Measurements from ENCODE around the gene COMMD1.
"Not testable (repeated sequence)": the region's sequence is repeated elsewhere in the genome, so short reads cannot be mapped to it uniquely, and the experiment has no call there.

DNA sequence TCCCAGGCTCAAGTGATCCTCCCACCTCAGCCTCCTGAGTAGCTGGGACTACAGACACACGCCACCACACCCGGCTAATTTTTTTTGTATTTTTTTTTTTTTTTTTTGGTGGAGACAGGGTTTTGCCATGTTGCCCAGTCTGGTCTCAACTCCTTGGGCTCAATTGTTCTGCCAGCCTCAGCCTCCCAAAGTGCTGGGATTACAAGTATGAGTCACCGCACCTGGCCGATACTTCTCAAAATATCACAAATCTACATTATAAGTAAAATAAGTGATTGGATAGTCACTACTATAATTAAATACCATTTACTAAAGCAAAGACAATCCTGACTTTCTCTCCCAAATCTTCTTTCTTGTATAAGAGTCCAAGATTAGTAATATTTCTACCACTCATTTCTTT is 26.1 kb upstream of the COMMD1 start:
- TF ChIP-seq, protein P1, sequence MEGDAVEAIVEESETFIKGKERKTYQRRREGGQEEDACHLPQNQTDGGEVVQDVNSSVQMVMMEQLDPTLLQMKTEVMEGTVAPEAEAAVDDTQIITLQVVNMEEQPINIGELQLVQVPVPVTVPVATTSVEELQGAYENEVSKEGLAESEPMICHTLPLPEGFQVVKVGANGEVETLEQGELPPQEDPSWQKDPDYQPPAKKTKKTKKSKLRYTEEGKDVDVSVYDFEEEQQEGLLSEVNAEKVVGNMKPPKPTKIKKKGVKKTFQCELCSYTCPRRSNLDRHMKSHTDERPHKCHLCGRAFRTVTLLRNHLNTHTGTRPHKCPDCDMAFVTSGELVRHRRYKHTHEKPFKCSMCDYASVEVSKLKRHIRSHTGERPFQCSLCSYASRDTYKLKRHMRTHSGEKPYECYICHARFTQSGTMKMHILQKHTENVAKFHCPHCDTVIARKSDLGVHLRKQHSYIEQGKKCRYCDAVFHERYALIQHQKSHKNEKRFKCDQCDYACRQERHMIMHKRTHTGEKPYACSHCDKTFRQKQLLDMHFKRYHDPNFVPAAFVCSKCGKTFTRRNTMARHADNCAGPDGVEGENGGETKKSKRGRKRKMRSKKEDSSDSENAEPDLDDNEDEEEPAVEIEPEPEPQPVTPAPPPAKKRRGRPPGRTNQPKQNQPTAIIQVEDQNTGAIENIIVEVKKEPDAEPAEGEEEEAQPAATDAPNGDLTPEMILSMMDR (IDR thresholded peaks at IDR 0.05; ENCODE audit: poor library complexity, severe bottlenecking), result not testable (repeated sequence)
- not testable (repeated sequence) for TF ChIP-seq RAD21 (conservative IDR thresholded peaks at IDR 0.05); EZH2 (IDR thresholded peaks at IDR 0.05; ENCODE audit: borderline replicate concordance, insufficient read depth, low read length, poor library complexity, severe bottlenecking); POLR2AphosphoS5 (IDR thresholded peaks at IDR 0.05)
- TF ChIP-seq, protein P2, sequence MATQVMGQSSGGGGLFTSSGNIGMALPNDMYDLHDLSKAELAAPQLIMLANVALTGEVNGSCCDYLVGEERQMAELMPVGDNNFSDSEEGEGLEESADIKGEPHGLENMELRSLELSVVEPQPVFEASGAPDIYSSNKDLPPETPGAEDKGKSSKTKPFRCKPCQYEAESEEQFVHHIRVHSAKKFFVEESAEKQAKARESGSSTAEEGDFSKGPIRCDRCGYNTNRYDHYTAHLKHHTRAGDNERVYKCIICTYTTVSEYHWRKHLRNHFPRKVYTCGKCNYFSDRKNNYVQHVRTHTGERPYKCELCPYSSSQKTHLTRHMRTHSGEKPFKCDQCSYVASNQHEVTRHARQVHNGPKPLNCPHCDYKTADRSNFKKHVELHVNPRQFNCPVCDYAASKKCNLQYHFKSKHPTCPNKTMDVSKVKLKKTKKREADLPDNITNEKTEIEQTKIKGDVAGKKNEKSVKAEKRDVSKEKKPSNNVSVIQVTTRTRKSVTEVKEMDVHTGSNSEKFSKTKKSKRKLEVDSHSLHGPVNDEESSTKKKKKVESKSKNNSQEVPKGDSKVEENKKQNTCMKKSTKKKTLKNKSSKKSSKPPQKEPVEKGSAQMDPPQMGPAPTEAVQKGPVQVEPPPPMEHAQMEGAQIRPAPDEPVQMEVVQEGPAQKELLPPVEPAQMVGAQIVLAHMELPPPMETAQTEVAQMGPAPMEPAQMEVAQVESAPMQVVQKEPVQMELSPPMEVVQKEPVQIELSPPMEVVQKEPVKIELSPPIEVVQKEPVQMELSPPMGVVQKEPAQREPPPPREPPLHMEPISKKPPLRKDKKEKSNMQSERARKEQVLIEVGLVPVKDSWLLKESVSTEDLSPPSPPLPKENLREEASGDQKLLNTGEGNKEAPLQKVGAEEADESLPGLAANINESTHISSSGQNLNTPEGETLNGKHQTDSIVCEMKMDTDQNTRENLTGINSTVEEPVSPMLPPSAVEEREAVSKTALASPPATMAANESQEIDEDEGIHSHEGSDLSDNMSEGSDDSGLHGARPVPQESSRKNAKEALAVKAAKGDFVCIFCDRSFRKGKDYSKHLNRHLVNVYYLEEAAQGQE (IDR thresholded peaks at IDR 0.05; ENCODE audit: borderline replicate concordance), result not testable (repeated sequence)
